T-helper 17 cell (primary cell): Measurements from ENCODE around the gene RTN4R. TPM values are rescaled to one million over a fixed set of nuclear protein-coding genes. Genes with fewer than 3 reads are reported as not detected.
A peak's percentile ranks its signal among the peaks of the same experiment; 100 is the strongest.
"Not testable (repeated sequence)": the region's sequence is repeated elsewhere in the genome, so short reads cannot be mapped to it uniquely, and the experiment has no call there.

Experiments used
- ATAC-seq: fragments of 150-1000 bp; cut with Tn5 transposase; 2 replicates; pipeline ENCODE4 v1.10.0; 2021; ENCODE audit warnings: mild to moderate bottlenecking, moderate library complexity
- DNase-seq, 3 donors: peaks; one replicate each; pipeline versions ENCODE4 v3.0.0 to v3.0.0-alpha.2; 2020 to 2021
- H3K9me3 ChIP-seq: one replicate; pipeline ENCODE4 v1.7.0; 2013; ENCODE audit warnings: low read length, mild to moderate bottlenecking; ENCODE audit not compliant: control insufficient read depth, poor library complexity, severe bottlenecking
- H3K27ac Mint-ChIP-seq: one replicate; pipeline ENCODE4 v1.8.0; 2022; ENCODE audit warnings: mild to moderate bottlenecking, moderate library complexity, mixed read lengths
- H3K27me3 Mint-ChIP-seq: one replicate; pipeline ENCODE4 v1.8.0; 2022; ENCODE audit warnings: mixed read lengths
- H3K36me3 Mint-ChIP-seq: one replicate; pipeline ENCODE4 v1.8.0; 2022; ENCODE audit warnings: low read depth, mixed read lengths
- H3K4me1 Mint-ChIP-seq: one replicate; pipeline ENCODE4 v1.8.0; 2022; ENCODE audit warnings: mild to moderate bottlenecking, mixed read lengths
- H3K4me3 Mint-ChIP-seq: one replicate; pipeline ENCODE4 v1.8.0; 2022; ENCODE audit warnings: mild to moderate bottlenecking, moderate library complexity, mixed read lengths
- total RNA-seq, 4 donors: library from RNA in 2 of 4; stranded (reverse) in 2 of 4; gene quantifications; one replicate each; pipeline ENCODE4 v1.2.3 and lab custom pipeline; 2022 to 2026

Gene RTN4R
- total RNA-seq, 2 donors from 2014 or later = 0.68 to 2.1 TPM

DNA sequence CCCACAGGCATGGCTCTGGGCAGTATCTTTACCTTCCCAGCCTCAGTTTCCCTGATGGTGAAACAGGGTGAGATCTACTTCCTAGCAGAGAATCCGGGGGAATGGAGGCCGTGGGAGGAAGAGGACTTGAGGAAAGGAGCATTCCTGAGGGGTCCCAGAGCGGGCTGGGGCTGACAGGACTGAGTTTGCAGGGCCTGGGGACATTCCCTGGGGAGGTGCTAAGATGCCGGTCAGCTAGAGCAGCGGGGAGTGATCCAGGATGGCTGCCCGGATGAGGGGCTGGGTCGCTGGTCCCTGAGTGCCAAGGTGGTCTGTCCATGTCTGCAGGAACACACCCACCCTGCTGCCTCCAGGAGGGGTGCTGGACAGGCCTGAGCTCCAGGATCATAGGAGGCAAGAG, 8.3 kb upstream of the RTN4R start:
- no peak for DNase-seq
- H3K4me3 Mint-ChIP-seq = no peak overlapping the region
- no peaks in the 10 kb centered on the region for H3K36me3 Mint-ChIP-seq
- no peaks in the 10 kb centered on the region for H3K9me3 ChIP-seq
- H3K27ac Mint-ChIP-seq = no peak overlapping the region
- ATAC-seq = no peak
- peaks cover 2% of the 10 kb centered on the region for H3K4me1 Mint-ChIP-seq
- H3K27me3 Mint-ChIP-seq = peaks cover 8% of the 10 kb centered on the region

DNA sequence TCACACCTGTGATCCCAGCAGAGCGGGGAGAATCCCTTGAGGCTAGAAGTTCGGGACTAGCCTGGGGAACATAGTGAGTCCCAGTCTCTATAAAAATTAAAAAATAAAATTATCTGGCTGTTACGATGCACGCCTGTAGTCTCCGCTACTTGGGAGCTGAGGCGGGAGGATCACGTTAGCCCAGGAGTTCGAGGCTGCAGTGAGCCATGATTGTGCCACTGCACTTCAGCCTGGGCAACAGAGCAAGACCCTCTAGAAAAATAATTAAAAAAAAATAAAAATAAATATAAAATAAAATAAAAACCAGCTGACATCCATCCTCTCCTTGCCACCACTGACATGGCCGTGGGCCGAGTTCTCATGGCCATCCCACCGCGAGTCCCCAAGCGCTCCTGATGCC, 7.7 kb upstream of the RTN4R start:
- DNase-seq = no peak
- H3K36me3 Mint-ChIP-seq = no peaks in the 10 kb centered on the region
- H3K9me3 ChIP-seq = no peaks in the 10 kb centered on the region
- peaks cover 2% of the 10 kb centered on the region for H3K4me1 Mint-ChIP-seq
- no peak overlapping the region for H3K27ac Mint-ChIP-seq
- no peak overlapping the region for H3K4me3 Mint-ChIP-seq
- peaks cover 8% of the 10 kb centered on the region for H3K27me3 Mint-ChIP-seq
- ATAC-seq = no peak

DNA sequence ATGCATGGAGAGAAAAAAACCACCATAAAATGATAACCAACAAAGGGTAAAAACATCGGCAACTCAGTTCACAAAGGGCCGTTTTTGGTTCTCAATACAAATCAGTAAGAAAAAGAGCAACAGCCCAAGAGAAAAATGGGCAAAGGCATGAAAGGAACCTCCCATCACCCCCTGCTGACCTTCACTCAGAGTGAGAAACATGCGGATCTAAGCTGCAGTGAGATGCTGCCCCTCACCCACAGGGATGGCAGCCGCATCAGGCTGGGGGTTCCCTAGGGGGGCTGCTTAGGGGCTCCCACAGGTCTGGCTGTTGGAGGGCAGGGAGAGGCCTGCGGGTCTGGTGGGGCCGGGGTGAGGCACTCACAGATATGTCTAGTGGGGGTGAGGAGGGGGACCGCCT, 7.2 kb upstream of the RTN4R start:
- H3K27ac Mint-ChIP-seq, H3K9me3 ChIP-seq, ATAC-seq, DNase-seq, H3K36me3 Mint-ChIP-seq, H3K4me1 Mint-ChIP-seq, H3K4me3 Mint-ChIP-seq, H3K27me3 Mint-ChIP-seq: not testable (repeated sequence)

DNA sequence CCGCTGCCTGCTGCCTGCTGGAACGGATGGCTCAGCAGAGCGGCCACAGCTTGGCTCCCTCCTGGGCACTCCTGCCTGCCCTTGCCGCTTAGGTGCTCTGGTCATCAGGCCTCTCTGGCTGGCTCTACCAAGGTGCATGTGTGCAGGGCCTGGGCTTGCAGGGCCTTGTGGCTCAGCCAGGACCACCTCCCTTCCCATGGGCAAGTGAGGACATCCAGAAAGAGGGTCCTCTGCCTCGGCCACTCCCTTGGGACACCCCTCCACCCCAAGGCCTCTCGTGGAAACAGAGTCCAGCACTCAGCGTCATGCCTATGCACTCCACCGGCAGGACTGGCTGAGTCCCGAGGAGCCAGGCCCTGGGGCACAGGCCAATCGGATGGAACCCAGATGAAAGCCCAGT, 6.3 kb upstream of the RTN4R start:
- H3K4me1 Mint-ChIP-seq, H3K27me3 Mint-ChIP-seq, H3K4me3 Mint-ChIP-seq, ATAC-seq, DNase-seq, H3K9me3 ChIP-seq, H3K27ac Mint-ChIP-seq, H3K36me3 Mint-ChIP-seq: not testable (repeated sequence)

DNA sequence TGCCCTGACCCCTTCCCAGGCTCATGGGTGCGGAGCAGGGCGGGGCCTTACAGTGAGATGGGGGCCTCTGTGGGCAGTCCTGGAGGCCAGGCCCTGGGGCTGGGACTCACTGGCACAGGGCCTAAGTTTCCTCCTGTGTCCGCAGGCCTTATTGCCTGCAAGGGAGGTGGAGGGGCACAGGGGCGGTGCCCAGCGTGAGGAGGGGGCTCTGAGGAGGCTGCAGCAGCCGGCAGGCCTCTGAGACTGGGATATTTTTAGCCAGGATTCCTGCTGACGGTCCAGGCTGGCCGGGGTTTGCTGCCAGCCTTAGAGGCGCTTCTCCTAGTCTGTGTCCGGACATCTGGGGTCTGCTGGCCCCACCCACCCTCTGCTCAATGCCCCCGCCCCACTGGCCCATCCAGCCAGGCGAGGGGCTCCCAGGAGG, 5.7 kb upstream of the RTN4R start:
- no peak for DNase-seq

DNA sequence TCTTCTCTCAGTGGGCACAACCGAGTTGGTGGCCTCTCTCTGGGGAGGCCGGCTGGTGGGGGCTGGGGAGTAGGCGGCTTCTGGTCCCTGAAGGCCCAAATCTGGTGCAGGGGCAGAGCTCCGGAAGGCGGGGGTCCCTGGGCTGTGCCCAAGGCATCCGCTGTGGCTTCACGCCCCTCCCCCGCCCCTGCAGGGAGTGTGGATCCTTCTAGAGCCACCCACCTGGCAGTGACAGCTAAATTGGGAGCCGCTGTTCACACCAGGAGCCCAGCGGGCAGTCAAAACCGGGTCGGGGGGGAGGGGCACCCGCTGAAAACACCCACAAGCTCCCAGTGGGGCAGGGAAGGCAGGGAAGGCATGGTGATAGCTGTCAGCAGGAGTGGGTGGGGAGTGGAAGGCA, 4.6 kb upstream of the RTN4R start:
- H3K27ac Mint-ChIP-seq = no peak overlapping the region
- no peaks in the 10 kb centered on the region for H3K27me3 Mint-ChIP-seq
- DNase-seq (no peak), ATAC-seq (no peak)
- no peaks in the 10 kb centered on the region for H3K9me3 ChIP-seq
- peaks cover 2% of the 10 kb centered on the region for H3K4me1 Mint-ChIP-seq
- H3K4me3 Mint-ChIP-seq = no peak overlapping the region
- H3K36me3 Mint-ChIP-seq = no peaks in the 10 kb centered on the region

More for the DNA sequence above, 5.7 kb upstream of the RTN4R start:
- Mint-ChIP-seq H3K4me3 (no peak overlapping the region), H3K27me3 (no peaks in the 10 kb centered on the region), H3K36me3 (no peaks in the 10 kb centered on the region), H3K27ac (no peak overlapping the region), H3K4me1 (peaks cover under 1% of the 10 kb centered on the region)
- ATAC-seq = no peak
- no peaks in the 10 kb centered on the region for H3K9me3 ChIP-seq

DNA sequence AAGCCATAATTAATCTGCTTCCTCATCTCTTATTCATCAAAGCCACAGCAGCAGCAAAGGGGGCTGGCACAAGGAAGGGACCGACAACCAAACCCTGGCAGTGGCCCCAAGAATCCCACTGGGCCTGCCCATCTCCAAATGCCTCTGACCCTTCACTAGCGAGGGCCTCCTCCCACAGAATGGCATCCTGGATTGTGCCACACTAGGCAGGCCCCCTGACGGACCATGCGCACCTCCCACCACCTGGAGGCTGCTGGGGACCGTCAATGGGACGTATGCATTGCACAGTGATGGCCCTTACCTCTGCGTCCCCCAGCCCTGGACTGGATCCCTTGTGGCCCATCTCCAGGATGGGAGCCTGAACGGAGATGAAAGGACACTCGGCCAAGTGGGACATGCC, 4.1 kb upstream of the RTN4R start:
- no peak overlapping the region for H3K27ac Mint-ChIP-seq
- peaks cover 2% of the 10 kb centered on the region for H3K4me1 Mint-ChIP-seq
- H3K9me3 ChIP-seq = no peaks in the 10 kb centered on the region
- no peaks in the 10 kb centered on the region for H3K36me3 Mint-ChIP-seq
- DNase-seq (no peak), ATAC-seq (no peak)
- H3K4me3 Mint-ChIP-seq = peak overlapping the region; percentile 28
- no peaks in the 10 kb centered on the region for H3K27me3 Mint-ChIP-seq

DNA sequence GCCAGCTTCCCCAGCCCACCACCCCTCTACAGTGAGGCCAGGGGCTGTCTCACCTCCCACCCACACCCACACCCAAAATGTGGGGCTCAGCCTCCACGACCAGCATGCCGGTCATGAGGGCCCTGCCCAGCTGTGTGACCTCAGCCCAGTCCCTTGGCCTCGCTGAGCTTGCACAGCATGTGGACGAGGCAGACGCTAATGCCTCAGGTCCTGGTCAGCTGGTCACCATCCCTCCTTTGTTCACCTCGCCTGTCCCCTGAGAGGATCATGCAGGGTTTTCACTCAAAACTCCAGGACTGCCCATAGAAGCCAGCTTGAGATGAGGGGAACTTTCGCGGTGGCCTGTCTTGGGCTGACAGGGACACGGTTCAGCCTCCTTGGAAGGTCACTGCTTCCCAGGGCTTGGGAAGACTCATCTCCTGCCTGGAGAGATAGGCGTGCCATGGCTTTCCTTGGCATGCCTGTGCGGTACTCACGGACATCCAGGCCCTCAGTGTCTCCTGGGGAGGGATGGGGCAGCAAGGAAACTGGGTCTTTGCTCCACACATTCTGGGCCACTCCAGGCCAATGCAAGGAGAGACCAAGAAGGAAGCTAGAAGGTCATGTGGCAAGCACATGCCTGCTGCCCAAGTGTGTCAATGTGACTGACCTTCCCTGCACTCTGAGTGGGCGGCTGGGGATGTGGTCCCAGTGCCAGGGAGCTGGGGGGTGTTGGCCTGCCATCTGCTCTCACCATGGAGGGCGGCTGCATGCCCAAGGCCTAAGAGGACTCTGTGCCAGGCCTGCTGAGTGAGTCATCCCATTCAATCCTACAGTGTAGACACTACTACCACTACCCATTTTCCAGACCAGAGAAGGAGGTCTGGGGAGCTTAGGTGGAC, 3.2 kb upstream of the RTN4R start:
- Mint-ChIP-seq H3K4me1 (peaks cover 4% of the 10 kb centered on the region), H3K27me3 (no peaks in the 10 kb centered on the region), H3K4me3 (no peak overlapping the region), H3K36me3 (no peaks in the 10 kb centered on the region), H3K27ac (no peak overlapping the region)
- ATAC-seq (no peak), DNase-seq (no peak)
- no peaks in the 10 kb centered on the region for H3K9me3 ChIP-seq

DNA sequence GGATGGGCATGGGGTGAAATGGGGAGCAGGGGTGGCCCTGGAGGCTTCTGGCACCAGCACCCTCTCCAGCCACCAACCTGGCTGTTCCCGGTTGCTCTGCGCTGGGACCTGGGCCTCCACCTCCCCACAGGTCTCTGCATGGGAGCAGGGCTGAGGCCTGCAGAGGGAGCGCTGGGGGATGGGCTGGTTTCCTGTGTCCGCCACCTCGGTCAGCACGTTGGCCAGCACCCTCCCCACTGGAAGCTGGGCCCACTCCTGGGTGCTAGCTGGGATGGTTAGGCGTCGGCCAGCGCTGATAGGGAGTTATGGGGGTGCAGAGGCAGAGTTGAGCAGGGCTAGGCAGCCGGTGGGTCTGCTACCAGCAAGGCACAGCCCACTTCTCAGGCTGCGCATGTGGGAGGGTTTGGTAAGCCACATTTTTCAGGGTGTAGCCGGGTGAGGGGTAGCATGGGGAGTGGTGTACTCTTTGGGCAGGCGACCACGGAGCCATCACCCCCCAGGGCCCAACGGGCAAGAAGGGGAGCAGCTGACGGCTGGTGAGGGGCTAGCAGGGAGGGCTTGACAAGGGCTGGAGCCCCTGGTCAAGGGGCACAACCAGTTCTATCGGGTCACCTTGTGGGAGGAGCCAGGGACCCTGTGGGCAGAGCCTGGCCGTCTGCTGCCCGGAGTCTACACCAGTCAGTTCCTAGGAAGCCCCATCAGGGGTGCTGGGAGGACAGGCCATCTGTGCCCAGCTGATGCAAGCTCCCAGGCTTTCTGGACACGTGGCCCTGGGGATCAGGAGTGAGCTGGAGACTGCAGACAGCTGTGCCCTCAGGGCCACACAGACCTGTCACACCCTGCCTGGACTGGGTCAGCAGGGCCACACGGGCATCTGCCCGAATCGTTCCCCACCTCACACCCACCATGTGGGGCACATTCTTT, 2.3 kb upstream of the RTN4R start:
- DNase-seq, H3K27ac Mint-ChIP-seq, ATAC-seq, H3K27me3 Mint-ChIP-seq, H3K4me3 Mint-ChIP-seq, H3K4me1 Mint-ChIP-seq, H3K9me3 ChIP-seq, H3K36me3 Mint-ChIP-seq: not testable (repeated sequence)

DNA sequence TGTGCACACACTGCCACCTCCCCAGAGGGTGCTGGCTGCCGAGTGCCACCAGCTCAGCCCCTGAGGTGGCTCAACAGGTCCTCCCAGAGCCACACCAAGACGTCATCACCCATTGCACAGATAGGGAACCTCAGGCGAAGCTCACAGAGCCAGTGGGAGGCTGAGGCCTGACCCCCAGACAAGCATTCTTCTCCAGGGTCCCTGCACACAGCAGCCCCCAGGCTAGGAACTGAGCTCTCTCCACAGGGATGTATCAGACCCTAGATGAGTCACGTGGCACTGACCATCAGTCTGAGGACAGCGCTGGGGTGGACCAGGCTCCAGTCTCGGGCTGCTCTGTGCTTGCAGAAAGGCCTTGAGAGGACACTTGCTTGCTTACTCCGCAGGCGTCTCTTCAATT, 1.6 kb upstream of the RTN4R start:
- not testable (repeated sequence) for H3K27ac Mint-ChIP-seq, H3K27me3 Mint-ChIP-seq, ATAC-seq, H3K9me3 ChIP-seq, H3K36me3 Mint-ChIP-seq, DNase-seq, H3K4me1 Mint-ChIP-seq
- H3K4me3 Mint-ChIP-seq = peak overlapping the region; percentile 19

DNA sequence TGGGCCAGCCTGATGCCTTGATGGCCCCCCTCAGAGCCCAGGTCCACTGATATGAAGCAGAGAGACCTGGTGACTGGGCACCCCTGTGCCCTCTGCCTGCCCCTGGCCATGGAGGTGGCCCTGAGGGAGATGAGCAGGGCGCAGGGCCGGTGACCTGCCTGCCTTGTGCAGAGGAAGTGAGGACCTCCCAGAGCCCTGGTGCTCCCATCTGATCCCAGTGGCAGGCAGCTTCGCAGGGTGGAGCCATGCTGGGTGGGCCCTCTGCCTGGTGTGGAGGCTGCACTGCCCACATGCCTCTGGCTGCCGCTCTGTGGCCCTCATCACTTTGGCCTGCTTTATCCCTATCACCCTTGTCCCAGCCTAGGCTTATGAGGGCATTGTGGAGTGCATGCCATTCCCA, 1.1 kb upstream of the RTN4R start:
- not testable (repeated sequence) for H3K27ac Mint-ChIP-seq, H3K36me3 Mint-ChIP-seq, H3K27me3 Mint-ChIP-seq, H3K4me1 Mint-ChIP-seq, DNase-seq, H3K9me3 ChIP-seq, ATAC-seq
- H3K4me3 Mint-ChIP-seq = peak overlapping the region; percentile 85

DNA sequence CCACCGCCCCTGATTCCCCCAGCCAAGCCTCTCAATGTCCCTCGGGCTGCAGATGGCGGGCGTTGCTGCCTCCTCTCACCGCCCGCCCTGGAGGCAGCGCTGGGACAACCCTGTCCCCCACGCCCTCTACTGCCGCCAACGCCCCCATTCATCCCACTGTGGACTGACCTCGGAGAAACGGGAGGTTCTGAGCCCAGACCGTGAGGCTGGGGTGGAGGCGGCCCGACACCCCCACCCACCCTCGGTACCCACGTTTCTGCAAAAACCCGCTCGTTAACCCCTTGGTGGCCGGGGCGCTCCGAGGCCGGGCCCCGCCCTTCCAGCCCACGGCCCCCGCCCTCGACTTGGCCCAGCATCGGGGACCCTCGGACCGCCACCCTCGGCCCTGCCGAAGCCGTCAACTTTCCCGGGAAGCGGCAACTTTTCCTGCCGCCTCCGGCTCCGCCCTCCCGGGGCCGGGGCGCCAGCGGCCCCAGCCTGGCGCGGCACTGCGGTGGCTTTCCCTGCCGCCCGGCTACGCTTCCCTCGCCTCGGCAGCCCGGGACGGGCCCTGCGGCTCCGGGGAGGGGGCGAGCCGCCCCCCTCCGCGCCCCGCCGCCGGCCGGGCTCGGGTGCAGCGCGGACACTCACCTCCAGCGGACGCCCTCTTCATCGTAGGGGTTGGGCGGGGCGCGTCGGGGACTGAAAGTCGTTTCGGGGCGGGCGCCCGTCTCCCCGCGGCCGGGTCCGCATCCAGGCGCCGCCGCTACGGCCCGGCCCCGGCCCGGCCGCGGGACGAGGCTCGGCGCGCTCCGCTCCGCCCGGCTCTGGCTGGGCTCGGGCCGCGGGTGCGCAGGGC, 458 bp downstream of the RTN4R start:
- DNase-seq = no peak
- Mint-ChIP-seq H3K27me3 (no peaks in the 10 kb centered on the region), H3K27ac (no peak overlapping the region), H3K4me3 (peak overlapping the region; percentile 69), H3K36me3 (no peaks in the 10 kb centered on the region), H3K4me1 (peaks cover 7% of the 10 kb centered on the region)
- no peaks in the 10 kb centered on the region for H3K9me3 ChIP-seq
- ATAC-seq = no peak
